ENCODE results near the gene CNTN4.

DNA sequence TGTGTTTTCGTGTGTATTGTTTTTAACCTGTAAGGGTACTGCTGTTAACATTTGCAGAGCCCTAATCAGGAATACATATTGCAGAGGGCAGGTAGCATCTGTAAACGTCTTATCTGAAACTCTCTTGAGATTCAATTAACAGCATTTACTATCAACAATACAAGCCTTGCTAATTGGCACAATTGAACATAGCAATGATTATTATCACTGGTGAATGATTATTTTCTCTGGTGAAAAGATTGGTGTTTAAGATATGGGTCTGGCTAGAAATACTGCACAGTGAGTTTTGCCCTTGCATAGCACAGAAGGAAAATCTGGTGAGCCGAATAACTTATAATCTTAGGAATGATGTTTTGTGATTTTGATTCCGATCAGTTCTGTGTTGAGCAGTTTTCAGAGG is 5.9 kb upstream of the CNTN4 start:
- TF ChIP-seq, protein P1, sequence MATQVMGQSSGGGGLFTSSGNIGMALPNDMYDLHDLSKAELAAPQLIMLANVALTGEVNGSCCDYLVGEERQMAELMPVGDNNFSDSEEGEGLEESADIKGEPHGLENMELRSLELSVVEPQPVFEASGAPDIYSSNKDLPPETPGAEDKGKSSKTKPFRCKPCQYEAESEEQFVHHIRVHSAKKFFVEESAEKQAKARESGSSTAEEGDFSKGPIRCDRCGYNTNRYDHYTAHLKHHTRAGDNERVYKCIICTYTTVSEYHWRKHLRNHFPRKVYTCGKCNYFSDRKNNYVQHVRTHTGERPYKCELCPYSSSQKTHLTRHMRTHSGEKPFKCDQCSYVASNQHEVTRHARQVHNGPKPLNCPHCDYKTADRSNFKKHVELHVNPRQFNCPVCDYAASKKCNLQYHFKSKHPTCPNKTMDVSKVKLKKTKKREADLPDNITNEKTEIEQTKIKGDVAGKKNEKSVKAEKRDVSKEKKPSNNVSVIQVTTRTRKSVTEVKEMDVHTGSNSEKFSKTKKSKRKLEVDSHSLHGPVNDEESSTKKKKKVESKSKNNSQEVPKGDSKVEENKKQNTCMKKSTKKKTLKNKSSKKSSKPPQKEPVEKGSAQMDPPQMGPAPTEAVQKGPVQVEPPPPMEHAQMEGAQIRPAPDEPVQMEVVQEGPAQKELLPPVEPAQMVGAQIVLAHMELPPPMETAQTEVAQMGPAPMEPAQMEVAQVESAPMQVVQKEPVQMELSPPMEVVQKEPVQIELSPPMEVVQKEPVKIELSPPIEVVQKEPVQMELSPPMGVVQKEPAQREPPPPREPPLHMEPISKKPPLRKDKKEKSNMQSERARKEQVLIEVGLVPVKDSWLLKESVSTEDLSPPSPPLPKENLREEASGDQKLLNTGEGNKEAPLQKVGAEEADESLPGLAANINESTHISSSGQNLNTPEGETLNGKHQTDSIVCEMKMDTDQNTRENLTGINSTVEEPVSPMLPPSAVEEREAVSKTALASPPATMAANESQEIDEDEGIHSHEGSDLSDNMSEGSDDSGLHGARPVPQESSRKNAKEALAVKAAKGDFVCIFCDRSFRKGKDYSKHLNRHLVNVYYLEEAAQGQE (IDR thresholded peaks at IDR 0.05; ENCODE audit: insufficient replicate concordance, low read depth) = no peak
- TF ChIP-seq, protein P2, sequence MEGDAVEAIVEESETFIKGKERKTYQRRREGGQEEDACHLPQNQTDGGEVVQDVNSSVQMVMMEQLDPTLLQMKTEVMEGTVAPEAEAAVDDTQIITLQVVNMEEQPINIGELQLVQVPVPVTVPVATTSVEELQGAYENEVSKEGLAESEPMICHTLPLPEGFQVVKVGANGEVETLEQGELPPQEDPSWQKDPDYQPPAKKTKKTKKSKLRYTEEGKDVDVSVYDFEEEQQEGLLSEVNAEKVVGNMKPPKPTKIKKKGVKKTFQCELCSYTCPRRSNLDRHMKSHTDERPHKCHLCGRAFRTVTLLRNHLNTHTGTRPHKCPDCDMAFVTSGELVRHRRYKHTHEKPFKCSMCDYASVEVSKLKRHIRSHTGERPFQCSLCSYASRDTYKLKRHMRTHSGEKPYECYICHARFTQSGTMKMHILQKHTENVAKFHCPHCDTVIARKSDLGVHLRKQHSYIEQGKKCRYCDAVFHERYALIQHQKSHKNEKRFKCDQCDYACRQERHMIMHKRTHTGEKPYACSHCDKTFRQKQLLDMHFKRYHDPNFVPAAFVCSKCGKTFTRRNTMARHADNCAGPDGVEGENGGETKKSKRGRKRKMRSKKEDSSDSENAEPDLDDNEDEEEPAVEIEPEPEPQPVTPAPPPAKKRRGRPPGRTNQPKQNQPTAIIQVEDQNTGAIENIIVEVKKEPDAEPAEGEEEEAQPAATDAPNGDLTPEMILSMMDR (IDR thresholded peaks at IDR 0.05; ENCODE audit: insufficient read depth, low read length) = no peak
- TF ChIP-seq POLR2AphosphoS5 (IDR thresholded peaks at IDR 0.05; ENCODE audit: low read depth) = no peak
